HepG2 (cell line): ENCODE data around the gene GMPPA. TPM values are rescaled to one million over a fixed set of nuclear protein-coding genes. Genes with fewer than 3 reads are reported as not detected.

ENCODE experiments used
- polyA plus RNA-seq, 8 experiments: library from polyadenylated mRNA; depleted of rRNA in 3 of 8; stranded (reverse) in 7 of 8; unstranded in 1 of 8; fragments of >200 nt; fragmentation: Illumina TruSeq in 4 of 8; extraction: Trizol in 4 of 8; gene quantifications; 2 replicates each; pipeline versions ENCODE4 v1.2.1 to v1.2.3, GENCODE V29; 2011 to 2016; ENCODE audit warnings: low read depth in 4 of 8, missing spikeins in 1 of 8, mixed read lengths in 1 of 8; ENCODE audit not compliant: insufficient read depth in 1 of 8
- total RNA-seq, 5 experiments: library from RNA; depleted of rRNA; stranded (reverse); fragments of >200 nt; fragmentation: Illumina TruSeq; extraction: Trizol; gene quantifications; 2 replicates each; pipeline ENCODE4 v1.2.3, GENCODE V29; 2016; ENCODE audit warnings: low read depth in 1 of 5
- TF ChIP-seq, protein P1 (sequence below), 2 experiments: fragments of 450-650 bp in 1 of 2; sonication (generic) in 1 of 2; formaldehyde crosslinking in 1 of 2; IDR thresholded peaks; 2 replicates each; pipeline versions ENCODE4 v1.6.1 to v1.8.0; 2016 to 2022; ENCODE audit warnings: antibody characterized with exemption in 1 of 2, mild to moderate bottlenecking in 1 of 2, missing genetic modification reagents in 1 of 2

The GMPPA gene
- total and polyA plus RNA-seq, 2 of the 13 experiments (the other 11 are each of a cell fraction or from before 2014, with no cell fraction given), result 81.1 to 106 TPM

GRCh38 chr2:219486380-219486959 is 12.2 kb upstream of the GMPPA start (continued):
- TF ChIP-seq, protein P1, sequence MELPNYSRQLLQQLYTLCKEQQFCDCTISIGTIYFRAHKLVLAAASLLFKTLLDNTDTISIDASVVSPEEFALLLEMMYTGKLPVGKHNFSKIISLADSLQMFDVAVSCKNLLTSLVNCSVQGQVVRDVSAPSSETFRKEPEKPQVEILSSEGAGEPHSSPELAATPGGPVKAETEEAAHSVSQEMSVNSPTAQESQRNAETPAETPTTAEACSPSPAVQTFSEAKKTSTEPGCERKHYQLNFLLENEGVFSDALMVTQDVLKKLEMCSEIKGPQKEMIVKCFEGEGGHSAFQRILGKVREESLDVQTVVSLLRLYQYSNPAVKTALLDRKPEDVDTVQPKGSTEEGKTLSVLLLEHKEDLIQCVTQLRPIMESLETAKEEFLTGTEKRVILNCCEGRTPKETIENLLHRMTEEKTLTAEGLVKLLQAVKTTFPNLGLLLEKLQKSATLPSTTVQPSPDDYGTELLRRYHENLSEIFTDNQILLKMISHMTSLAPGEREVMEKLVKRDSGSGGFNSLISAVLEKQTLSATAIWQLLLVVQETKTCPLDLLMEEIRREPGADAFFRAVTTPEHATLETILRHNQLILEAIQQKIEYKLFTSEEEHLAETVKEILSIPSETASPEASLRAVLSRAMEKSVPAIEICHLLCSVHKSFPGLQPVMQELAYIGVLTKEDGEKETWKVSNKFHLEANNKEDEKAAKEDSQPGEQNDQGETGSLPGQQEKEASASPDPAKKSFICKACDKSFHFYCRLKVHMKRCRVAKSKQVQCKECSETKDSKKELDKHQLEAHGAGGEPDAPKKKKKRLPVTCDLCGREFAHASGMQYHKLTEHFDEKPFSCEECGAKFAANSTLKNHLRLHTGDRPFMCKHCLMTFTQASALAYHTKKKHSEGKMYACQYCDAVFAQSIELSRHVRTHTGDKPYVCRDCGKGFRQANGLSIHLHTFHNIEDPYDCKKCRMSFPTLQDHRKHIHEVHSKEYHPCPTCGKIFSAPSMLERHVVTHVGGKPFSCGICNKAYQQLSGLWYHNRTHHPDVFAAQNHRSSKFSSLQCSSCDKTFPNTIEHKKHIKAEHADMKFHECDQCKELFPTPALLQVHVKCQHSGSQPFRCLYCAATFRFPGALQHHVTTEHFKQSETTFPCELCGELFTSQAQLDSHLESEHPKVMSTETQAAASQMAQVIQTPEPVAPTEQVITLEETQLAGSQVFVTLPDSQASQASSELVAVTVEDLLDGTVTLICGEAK (IDR thresholded peaks at IDR 0.05), result no peak
- TF ChIP-seq, protein P1 (CRISPR knock-in tag; IDR thresholded peaks at IDR 0.05), result no peak
